Sigmoid colon (tissue), 7 donors: ENCODE results near the gene FANCC. TPM values are rescaled to one million over a fixed set of nuclear protein-coding genes. Genes with fewer than 3 reads are reported as not detected.
"Not testable (repeated sequence)": the region's sequence is repeated elsewhere in the genome, so short reads cannot be mapped to it uniquely, and the experiment has no call there.

Experiments used
- DNase-seq: peaks from one replicate; pipeline ENCODE4 v3.0.0-alpha.2; 2019
- H3K27ac ChIP-seq, 4 donors: fragments of 200-600 bp; sonication (generic); one replicate each; pipeline ENCODE4 v1.5.1; 2016 to 2019; ENCODE audit warnings: mild to moderate bottlenecking in 1 of 4
- H3K27me3 ChIP-seq, 3 donors: fragments of 200-600 bp; sonication (generic); one replicate each; pipeline ENCODE4 v1.5.1; 2019; ENCODE audit warnings: mild to moderate bottlenecking in 1 of 3
- H3K36me3 ChIP-seq, 4 donors: fragments of 200-600 bp; sonication (generic); one replicate each; pipeline ENCODE4 v1.5.1; 2016 to 2019
- H3K4me1 ChIP-seq, 4 donors: fragments of 200-600 bp; sonication (generic); one replicate each; pipeline ENCODE4 v1.5.1; 2017 to 2019
- H3K4me3 ChIP-seq, 4 donors: fragments of 200-600 bp; sonication (generic); one replicate each; pipeline ENCODE4 v1.5.1; 2017 to 2019; ENCODE audit warnings: mild to moderate bottlenecking in 2 of 4, moderate library complexity in 1 of 4
- H3K9me3 ChIP-seq, 4 donors: fragments of 200-600 bp in 3 of 4; sonication (generic) in 3 of 4; one replicate each; pipeline versions ENCODE4 v1.5.1 to v1.6.1; 2013 to 2019
- EP300 ChIP-seq, 4 donors: sonication (generic); formaldehyde crosslinking; IDR thresholded peaks; one replicate each; pipeline ENCODE4 v1.6.1; 2017; ENCODE audit warnings: antibody characterized with exemption in 4 of 4
- POLR2A ChIP-seq, 2 donors: fragments of 450-650 bp; IDR thresholded peaks; one replicate each; pipeline ENCODE4 v1.6.1; 2016; ENCODE audit warnings: antibody characterized with exemption in 2 of 2, mild to moderate bottlenecking in 2 of 2, moderate library complexity in 2 of 2
- POLR2AphosphoS5 ChIP-seq, 4 donors: sonication (generic); formaldehyde crosslinking; IDR thresholded peaks; one replicate each; pipeline ENCODE4 v1.6.1; 2017; ENCODE audit warnings: antibody characterized with exemption in 4 of 4
- WGBS, 2 donors: extraction: QIAGEN DNeasy Blood & Tissue Kit; methylation state at CpG; one replicate each; pipeline ENCODE4 v1.1.7; 2013; 5-methylcytosine and 5-hydroxymethylcytosine counted together
- intact Hi-C: fragments of 100-400 bp; cut with DNase I; formaldehyde crosslinking; loops from one replicate; pipeline ENCODE4 v1.15.1; 2023
- polyA plus RNA-seq, 3 donors: library from polyadenylated mRNA; stranded (reverse); fragments of 200-250 nt; gene quantifications; one replicate each; pipeline ENCODE4 v1.2.3, GENCODE V29; 2013
- total RNA-seq, 4 donors: library from RNA; depleted of rRNA; stranded (reverse); fragments of >200 nt; gene quantifications; one replicate each; pipeline ENCODE4 v1.1.0, GENCODE V29; 2016
- TF ChIP-seq, protein P1 (sequence below), 4 experiments: fragments of 450-650 bp in 3 of 4; fragments of 200-600 bp in 1 of 4; IDR thresholded peaks; one replicate each; pipeline ENCODE4 v1.5.1; 2016 to 2019; ENCODE audit warnings: antibody characterized with exemption in 4 of 4, mild to moderate bottlenecking in 3 of 4, moderate library complexity in 2 of 4
- donor health status: healthy with polysubstance abuse.
- donor health status: Bipolar disorder and iron deficiency.
- donor health status: healthy.

FANCC gene
- total and polyA plus RNA-seq, 7 donors = 2.4 to 10.6 (median 5.3) TPM

DNA sequence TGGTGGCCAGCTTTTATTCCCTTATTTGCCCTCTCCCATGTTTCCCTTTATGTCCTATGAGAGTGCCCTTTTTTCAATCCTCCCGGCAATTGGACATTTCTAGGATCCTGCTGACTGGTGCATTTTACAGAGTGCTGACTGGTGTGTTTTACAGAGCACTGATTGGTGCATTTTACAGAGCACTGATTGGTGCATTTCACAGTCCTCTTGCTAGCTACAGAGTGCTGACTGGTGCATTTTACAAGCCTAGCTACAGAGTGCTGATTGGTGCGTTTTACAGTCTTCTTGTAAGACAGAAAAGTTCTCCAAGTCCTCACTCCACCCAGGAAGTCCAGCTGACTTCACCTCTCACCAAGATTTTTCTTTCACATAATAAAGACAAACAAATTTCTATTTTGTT lies 15.4 kb upstream of the FANCC start:
- H3K4me3 ChIP-seq = no peak overlapping the region
- intact Hi-C loops = no loop called here
- no peak overlapping the region for H3K27ac ChIP-seq
- no peak for DNase-seq
- WGBS, 2 donors = 91 to 94% methylated on average over 2 of the region's 2 CpGs
- H3K4me1 ChIP-seq = no peaks in the 10 kb centered on the region
- no peak for TF ChIP-seq EP300 (IDR thresholded peaks at IDR 0.05)
- no peak for TF ChIP-seq POLR2AphosphoS5 (IDR thresholded peaks at IDR 0.05)
- H3K27me3 ChIP-seq = no peaks in the 10 kb centered on the region
- H3K36me3 ChIP-seq = no peaks in the 10 kb centered on the region
- H3K9me3 ChIP-seq = peaks cover 0 to 3% (median 0%) of the 10 kb centered on the region in 4 donors

DNA sequence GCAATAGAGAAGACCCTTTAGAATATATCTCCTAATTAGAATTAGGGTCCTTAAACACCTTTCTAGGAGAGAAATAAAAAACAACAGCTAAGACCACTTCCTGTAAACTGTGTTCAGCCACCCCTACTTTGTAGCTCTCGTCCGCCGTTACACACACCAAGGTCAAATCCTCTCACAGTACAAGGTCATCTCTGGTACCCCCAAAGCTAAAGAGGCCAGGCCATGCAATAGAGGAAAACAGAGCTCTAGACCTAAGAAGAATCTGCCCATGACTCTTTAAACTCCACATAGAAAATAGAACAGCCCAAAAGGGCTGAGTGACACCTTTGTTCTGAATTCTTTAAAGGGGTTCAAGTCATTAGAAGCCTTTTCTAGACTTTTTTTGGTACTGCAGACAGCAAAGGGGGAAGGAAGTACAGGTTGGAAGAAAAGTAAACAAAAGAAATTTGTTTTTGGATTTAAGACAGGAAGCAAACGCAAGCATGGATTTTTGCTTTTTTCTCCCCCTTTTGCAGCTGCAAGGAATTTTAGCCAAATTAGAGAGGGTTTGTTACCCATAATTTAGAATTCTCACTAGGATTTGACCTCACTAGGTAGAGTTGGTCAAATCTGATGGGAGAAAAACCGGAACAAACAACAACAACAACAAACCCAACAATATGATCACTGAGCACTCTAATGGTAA lies 13.4 kb upstream of the FANCC start:
- 80 to 86% methylated on average over 5 of the region's 5 CpGs for WGBS, 2 donors
- no peak overlapping the region for H3K27ac ChIP-seq
- no peaks in the 10 kb centered on the region for H3K36me3 ChIP-seq
- intact Hi-C loops = no loop called here
- no peak for DNase-seq
- H3K4me1 ChIP-seq = no peaks in the 10 kb centered on the region
- H3K27me3 ChIP-seq = no peaks in the 10 kb centered on the region
- no peaks in the 10 kb centered on the region for H3K9me3 ChIP-seq
- no peak overlapping the region for H3K4me3 ChIP-seq
- TF ChIP-seq, protein P1, sequence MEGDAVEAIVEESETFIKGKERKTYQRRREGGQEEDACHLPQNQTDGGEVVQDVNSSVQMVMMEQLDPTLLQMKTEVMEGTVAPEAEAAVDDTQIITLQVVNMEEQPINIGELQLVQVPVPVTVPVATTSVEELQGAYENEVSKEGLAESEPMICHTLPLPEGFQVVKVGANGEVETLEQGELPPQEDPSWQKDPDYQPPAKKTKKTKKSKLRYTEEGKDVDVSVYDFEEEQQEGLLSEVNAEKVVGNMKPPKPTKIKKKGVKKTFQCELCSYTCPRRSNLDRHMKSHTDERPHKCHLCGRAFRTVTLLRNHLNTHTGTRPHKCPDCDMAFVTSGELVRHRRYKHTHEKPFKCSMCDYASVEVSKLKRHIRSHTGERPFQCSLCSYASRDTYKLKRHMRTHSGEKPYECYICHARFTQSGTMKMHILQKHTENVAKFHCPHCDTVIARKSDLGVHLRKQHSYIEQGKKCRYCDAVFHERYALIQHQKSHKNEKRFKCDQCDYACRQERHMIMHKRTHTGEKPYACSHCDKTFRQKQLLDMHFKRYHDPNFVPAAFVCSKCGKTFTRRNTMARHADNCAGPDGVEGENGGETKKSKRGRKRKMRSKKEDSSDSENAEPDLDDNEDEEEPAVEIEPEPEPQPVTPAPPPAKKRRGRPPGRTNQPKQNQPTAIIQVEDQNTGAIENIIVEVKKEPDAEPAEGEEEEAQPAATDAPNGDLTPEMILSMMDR (IDR thresholded peaks at IDR 0.05) = no peak
- TF ChIP-seq POLR2A (IDR thresholded peaks at IDR 0.05) (no peak), POLR2AphosphoS5 (IDR thresholded peaks at IDR 0.05) (no peak), EP300 (IDR thresholded peaks at IDR 0.05) (no peak)

DNA sequence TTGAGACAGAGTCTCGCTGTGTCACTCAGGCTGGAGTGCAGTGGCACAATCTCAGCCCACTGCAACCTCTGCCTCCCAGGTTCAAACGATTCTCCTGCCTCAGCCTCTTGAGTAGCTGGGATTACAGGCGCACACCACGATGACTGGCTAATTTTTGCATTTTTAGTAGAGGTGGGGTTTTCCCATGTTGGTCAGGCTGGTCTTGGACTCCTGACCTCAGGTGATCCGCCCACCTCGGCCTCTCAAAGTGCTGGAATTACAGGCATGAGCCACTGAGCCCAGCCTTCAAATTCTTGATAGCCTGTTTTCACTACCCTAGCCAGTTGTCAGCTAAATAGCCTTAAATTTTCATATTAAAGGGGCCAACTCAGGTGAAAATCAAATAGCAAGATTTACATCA lies 11.6 kb upstream of the FANCC start:
- intact Hi-C loops, H3K9me3 ChIP-seq, H3K27me3 ChIP-seq, H3K27ac ChIP-seq, DNase-seq, H3K4me1 ChIP-seq, H3K4me3 ChIP-seq, H3K36me3 ChIP-seq: not testable (repeated sequence)
- WGBS, 2 donors = 79 to 83% methylated on average over 6 of the region's 6 CpGs

DNA sequence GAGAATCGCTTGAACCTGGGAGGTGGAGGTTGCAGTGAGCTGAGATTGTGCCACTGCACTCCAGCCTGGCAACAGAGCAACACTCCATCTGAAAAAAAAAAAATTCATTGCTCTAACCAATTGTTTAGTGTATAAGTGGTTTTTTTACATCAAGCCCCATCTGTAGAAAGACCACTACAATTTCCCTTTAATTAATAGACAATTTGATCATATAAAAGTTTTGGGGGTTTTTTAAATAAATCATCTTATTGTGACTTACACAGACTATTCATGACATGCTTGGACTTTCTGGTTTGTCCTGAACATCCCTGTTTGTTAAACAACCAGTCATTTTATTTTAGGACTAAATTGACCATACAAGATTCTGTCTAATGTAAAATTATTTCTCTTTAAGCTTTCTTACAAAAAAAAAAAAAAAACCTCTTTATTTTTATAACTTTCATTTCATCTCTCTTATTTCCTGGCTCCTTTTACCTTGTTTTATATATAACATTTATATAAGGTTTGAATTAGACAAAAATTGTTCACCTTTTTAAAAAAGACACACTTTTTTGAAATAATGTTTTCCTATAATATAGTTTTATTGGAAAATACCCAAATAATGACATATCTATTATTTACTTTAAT lies 9.8 kb upstream of the FANCC start:
- no peaks in the 10 kb centered on the region for H3K36me3 ChIP-seq
- H3K27ac ChIP-seq = no peak overlapping the region
- no peak overlapping the region for H3K4me3 ChIP-seq
- H3K4me1 ChIP-seq = no peaks in the 10 kb centered on the region
- TF ChIP-seq, protein P1 (IDR thresholded peaks at IDR 0.05) = no peak
- no peak for TF ChIP-seq POLR2AphosphoS5 (IDR thresholded peaks at IDR 0.05)
- TF ChIP-seq EP300 (IDR thresholded peaks at IDR 0.05) = no peak
- TF ChIP-seq POLR2A (IDR thresholded peaks at IDR 0.05) = no peak
- WGBS, 2 donors = 61 to 70% methylated on average over 1 of the region's 1 CpG
- H3K9me3 ChIP-seq = no peaks in the 10 kb centered on the region
- intact Hi-C loops = no loop called here
- DNase-seq = no peak
- H3K27me3 ChIP-seq = no peaks in the 10 kb centered on the region

DNA sequence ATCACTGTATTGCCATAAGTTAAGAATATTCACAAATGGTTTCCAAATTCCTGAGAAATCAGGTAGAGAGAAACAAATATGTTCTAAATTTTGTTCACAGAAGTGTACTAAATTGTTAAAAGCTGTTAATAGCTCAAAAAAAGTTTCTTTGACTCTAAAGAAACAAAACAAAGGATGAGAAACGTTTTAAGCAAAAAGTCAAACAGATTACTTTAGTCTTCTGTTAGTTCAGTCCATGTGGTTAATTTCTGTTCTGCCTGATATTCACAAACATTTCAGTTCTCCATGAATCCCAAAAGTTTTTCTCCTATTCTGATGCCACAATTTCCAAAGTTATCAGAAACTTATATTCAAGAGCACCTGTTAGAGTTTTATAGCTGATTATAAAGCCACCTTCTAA lies 7.7 kb upstream of the FANCC start:
- H3K4me1 ChIP-seq = no peaks in the 10 kb centered on the region
- no peak for TF ChIP-seq EP300 (IDR thresholded peaks at IDR 0.05)
- TF ChIP-seq, protein P1 (IDR thresholded peaks at IDR 0.05) = no peak
- no peak for TF ChIP-seq POLR2AphosphoS5 (IDR thresholded peaks at IDR 0.05)
- no peak for TF ChIP-seq POLR2A (IDR thresholded peaks at IDR 0.05)
- no peak overlapping the region for H3K4me3 ChIP-seq
- DNase-seq = no peak
- H3K36me3 ChIP-seq = no peaks in the 10 kb centered on the region
- WGBS, 2 donors = 63% methylated on average over 1 of the region's 1 CpG
- intact Hi-C loops = no loop called here
- no peaks in the 10 kb centered on the region for H3K27me3 ChIP-seq
- no peaks in the 10 kb centered on the region for H3K9me3 ChIP-seq
- no peak overlapping the region for H3K27ac ChIP-seq
